Transverse colon (tissue), 4 donors: ENCODE measurements around the gene CCR2. TPM values are rescaled to one million over a fixed set of nuclear protein-coding genes. Genes with fewer than 3 reads are reported as not detected.
"Not testable (repeated sequence)": the region's sequence is repeated elsewhere in the genome, so short reads cannot be mapped to it uniquely, and the experiment has no call there.

Experiments used
- DNase-seq: peaks from one replicate; pipeline ENCODE4 v3.0.0-alpha.2; 2019
- H3K27ac ChIP-seq, 4 donors: fragments of 200-600 bp; sonication (generic); 2 replicates each; pipeline ENCODE4 v1.5.1; 2016 to 2018; ENCODE audit warnings: inconsistent platforms in 4 of 4
- H3K27me3 ChIP-seq: fragments of 200-600 bp; sonication (generic); 2 replicates; pipeline ENCODE4 v1.5.1; 2017; ENCODE audit warnings: inconsistent platforms
- H3K36me3 ChIP-seq, 4 donors: fragments of 200-600 bp; sonication (generic); 2 replicates each; pipeline ENCODE4 v1.5.1; 2017 to 2019; ENCODE audit warnings: inconsistent platforms in 4 of 4
- H3K4me1 ChIP-seq, 4 donors: fragments of 200-600 bp; sonication (generic); 2 replicates each; pipeline ENCODE4 v1.5.1; 2017 to 2020; ENCODE audit warnings: inconsistent platforms in 4 of 4
- H3K4me3 ChIP-seq, 4 donors: fragments of 200-600 bp; sonication (generic); 1 replicate in 1 of 4; 2 replicates in 3 of 4; pipeline versions ENCODE4 v1.5.1 to v1.6.1; 2017 to 2019; ENCODE audit warnings: inconsistent platforms in 4 of 4
- H3K9me3 ChIP-seq, 2 donors: fragments of 200-600 bp; sonication (generic); 2 replicates each; pipeline ENCODE4 v1.5.1; 2017 to 2019; ENCODE audit warnings: inconsistent platforms in 2 of 2
- EP300 ChIP-seq: sonication (generic); formaldehyde crosslinking; IDR thresholded peaks from one replicate; pipeline ENCODE4 v1.6.1; 2017; ENCODE audit warnings: antibody characterized with exemption, low read depth
- POLR2A ChIP-seq: fragments of 450-650 bp; IDR thresholded peaks from one replicate; pipeline ENCODE4 v1.6.1; 2016; ENCODE audit warnings: antibody characterized with exemption, mild to moderate bottlenecking, moderate library complexity
- POLR2AphosphoS5 ChIP-seq, 3 donors: sonication (generic); formaldehyde crosslinking; IDR thresholded peaks; one replicate each; pipeline ENCODE4 v1.6.1; 2016; ENCODE audit warnings: antibody characterized with exemption in 3 of 3
- WGBS, 2 donors: methylation state at CpG; one replicate each; pipeline ENCODE4 v1.1.5; 2018; ENCODE audit warnings: low coverage in 1 of 2; 5-methylcytosine and 5-hydroxymethylcytosine counted together
- in situ Hi-C, 4 donors: fragments of 200-750 bp; cut with MboI; loops; one replicate each; pipeline versions ENCODE4 v1.15.0 to v1.15.1; 2017; ENCODE audit warnings: low sequenced_read_pairs in 3 of 4, low pct_ligation_motif_present in 1 of 4, low pct_unique_long_range_greater_than_20kb in 1 of 4
- intact Hi-C: fragments of 100-400 bp; cut with DNase I; formaldehyde crosslinking; loops from one replicate; pipeline ENCODE4 v1.15.1; 2023; ENCODE audit warnings: low total_unique reads
- total RNA-seq, 4 donors: library from RNA; depleted of rRNA; stranded (reverse); fragments of >200 nt; gene quantifications; one replicate each; pipeline ENCODE4 v1.1.0, GENCODE V29; 2016
- TF ChIP-seq, protein P1 (sequence below), 5 experiments: fragments of 200-600 bp in 3 of 5; fragments of 450-650 bp in 2 of 5; sonication (generic) in 3 of 5; IDR thresholded peaks; 1 replicate in 2 of 5; 2 replicates in 3 of 5; pipeline ENCODE4 v1.5.1; 2016 to 2017; ENCODE audit warnings: antibody characterized with exemption in 5 of 5, inconsistent platforms in 3 of 5, mild to moderate bottlenecking in 2 of 5, moderate library complexity in 1 of 5

CCR2 gene
- total RNA-seq, 4 donors from 2014 or later: 1.8 to 4.6 TPM; not detected in 2

GRCh38 chr3:46399557-46399956, 45.6 kb downstream of the CCR2 start:
- intact Hi-C loops (no loop called here), in situ Hi-C loops (loop anchor here in 1 of 4 donors (25.0 kb wide), 1 partner anchor 462 kb away; the partner anchor contains the start of gene CXCR6)
- 40 to 61% methylated on average over 1 to 2 of the region's 2 CpGs for WGBS, 2 donors

DNA sequence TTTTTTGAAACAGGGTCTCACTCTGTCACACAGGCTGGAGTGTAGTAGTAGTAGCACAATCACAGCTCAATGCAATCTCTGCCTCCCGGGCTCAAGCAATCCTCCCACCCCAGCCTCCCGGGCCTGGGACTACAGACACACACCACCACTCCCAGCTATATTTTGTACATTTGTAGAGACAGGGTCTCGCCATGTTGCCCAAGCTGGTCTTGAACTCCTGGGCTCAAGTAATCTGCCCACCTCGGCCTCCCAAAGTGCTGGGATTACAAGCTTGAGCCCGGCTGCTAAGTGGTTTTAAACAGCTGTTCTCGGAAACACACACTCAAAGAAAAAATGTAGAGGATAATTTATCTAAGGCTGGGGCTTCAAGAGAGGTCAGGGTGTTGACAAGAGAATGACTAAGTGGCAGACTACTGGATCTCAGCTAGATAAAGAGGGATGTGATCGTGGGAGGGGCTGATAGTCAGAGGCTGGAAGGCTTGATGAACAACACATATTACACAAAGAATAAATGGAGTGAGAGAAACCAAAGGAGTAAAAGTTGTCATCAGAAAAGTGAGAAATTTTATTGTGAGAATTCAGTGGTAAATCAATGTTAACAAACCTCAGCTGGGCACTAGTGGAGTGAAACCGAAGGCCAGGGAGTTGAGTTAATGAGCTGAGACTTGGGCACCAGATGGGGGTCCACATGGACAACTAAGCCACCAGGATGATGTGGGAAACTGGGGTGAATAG, 46.3 kb downstream of the CCR2 start:
- no peak overlapping the region for H3K4me3 ChIP-seq
- H3K36me3 ChIP-seq: no peaks in the 10 kb centered on the region
- intact Hi-C loops (no loop called here), in situ Hi-C loops (loop anchor here in 1 of 4 donors (25.0 kb wide), 1 partner anchor 463 kb away; the partner anchor contains the start of gene CXCR6)
- peaks cover 0 to 9% (median 4%) of the 10 kb centered on the region in 4 donors for H3K4me1 ChIP-seq
- no peak overlapping the region for H3K27ac ChIP-seq
- TF ChIP-seq POLR2A (no peak), EP300 (no peak), POLR2AphosphoS5 (IDR thresholded peaks at IDR 0.05) (no peak)
- TF ChIP-seq, protein P1, sequence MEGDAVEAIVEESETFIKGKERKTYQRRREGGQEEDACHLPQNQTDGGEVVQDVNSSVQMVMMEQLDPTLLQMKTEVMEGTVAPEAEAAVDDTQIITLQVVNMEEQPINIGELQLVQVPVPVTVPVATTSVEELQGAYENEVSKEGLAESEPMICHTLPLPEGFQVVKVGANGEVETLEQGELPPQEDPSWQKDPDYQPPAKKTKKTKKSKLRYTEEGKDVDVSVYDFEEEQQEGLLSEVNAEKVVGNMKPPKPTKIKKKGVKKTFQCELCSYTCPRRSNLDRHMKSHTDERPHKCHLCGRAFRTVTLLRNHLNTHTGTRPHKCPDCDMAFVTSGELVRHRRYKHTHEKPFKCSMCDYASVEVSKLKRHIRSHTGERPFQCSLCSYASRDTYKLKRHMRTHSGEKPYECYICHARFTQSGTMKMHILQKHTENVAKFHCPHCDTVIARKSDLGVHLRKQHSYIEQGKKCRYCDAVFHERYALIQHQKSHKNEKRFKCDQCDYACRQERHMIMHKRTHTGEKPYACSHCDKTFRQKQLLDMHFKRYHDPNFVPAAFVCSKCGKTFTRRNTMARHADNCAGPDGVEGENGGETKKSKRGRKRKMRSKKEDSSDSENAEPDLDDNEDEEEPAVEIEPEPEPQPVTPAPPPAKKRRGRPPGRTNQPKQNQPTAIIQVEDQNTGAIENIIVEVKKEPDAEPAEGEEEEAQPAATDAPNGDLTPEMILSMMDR (IDR thresholded peaks at IDR 0.05): no peak
- no peak for DNase-seq
- no peaks in the 10 kb centered on the region for H3K9me3 ChIP-seq
- H3K27me3 ChIP-seq: no peaks in the 10 kb centered on the region
- 83 to 90% methylated on average over 2 to 8 of the region's 8 CpGs for WGBS, 2 donors

More at GRCh38 chr3:46399557-46399956, 45.6 kb downstream of the CCR2 start:
- DNase-seq: no peak
- no peaks in the 10 kb centered on the region for H3K9me3 ChIP-seq
- no peak for TF ChIP-seq POLR2AphosphoS5 (IDR thresholded peaks at IDR 0.05)
- TF ChIP-seq EP300: no peak
- no peak for TF ChIP-seq POLR2A
- TF ChIP-seq, protein P1 (IDR thresholded peaks at IDR 0.05): no peak
- H3K27me3 ChIP-seq: no peaks in the 10 kb centered on the region
- H3K4me3 ChIP-seq: no peak overlapping the region
- H3K36me3 ChIP-seq: no peaks in the 10 kb centered on the region
- H3K4me1 ChIP-seq: peaks cover 0 to 3% (median 1%) of the 10 kb centered on the region in 4 donors
- H3K27ac ChIP-seq: no peak overlapping the region

DNA sequence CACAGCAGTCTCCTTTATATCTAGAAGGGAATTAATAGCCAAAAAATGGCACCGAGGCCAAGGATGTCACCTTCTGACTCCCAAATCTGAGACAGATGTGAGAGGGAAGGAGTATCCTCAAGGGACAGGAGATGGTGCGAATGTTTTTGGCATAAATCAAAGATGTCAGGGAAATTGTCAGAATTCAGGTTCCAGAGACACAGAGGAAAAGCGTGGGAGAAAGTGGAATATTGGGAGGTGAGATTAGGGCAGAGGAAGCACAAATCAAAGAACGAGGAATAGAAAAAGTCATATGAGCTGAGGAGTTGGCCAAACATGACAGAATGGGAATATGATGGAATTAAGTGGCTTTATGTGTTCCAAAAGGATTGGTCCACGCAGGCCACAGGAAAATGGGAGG, 46.9 kb downstream of the CCR2 start:
- in situ Hi-C loops: no loop called here
- H3K4me1 ChIP-seq: peaks cover 0 to 14% (median 6%) of the 10 kb centered on the region in 4 donors
- 92 to 95% methylated on average over 5 of the region's 5 CpGs for WGBS, 2 donors
- no peak overlapping the region for H3K4me3 ChIP-seq
- no peaks in the 10 kb centered on the region for H3K36me3 ChIP-seq
- intact Hi-C loops: no loop called here
- no peaks in the 10 kb centered on the region for H3K9me3 ChIP-seq
- H3K27ac ChIP-seq: no peak overlapping the region
- no peaks in the 10 kb centered on the region for H3K27me3 ChIP-seq
- DNase-seq: no peak
- TF ChIP-seq EP300 (no peak), POLR2AphosphoS5 (IDR thresholded peaks at IDR 0.05) (no peak), POLR2A (no peak)
- TF ChIP-seq, protein P1 (IDR thresholded peaks at IDR 0.05): no peak

DNA sequence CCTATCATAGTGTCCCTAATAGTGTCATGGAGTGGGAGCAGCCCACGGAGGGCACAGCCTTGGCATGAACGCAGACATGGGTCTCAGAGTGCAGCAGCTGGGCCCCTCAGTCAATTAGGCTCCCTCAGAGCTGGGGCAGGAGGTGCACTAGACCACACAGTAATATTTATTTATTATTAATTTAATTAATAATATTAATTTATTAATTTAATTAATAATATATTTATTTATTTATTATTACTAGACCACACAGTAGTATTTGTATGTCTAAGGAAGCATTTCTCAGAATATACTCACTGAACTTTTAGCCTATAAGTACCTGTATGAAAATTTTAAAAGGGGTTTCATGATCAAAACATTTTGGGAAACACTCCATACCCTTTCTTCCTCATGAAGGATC, 47.7 kb downstream of the CCR2 start:
- in situ Hi-C loops: no loop called here
- Histone ChIP-seq H3K27ac (no peak overlapping the region), H3K9me3 (no peaks in the 10 kb centered on the region), H3K27me3 (no peaks in the 10 kb centered on the region), H3K4me3 (no peak overlapping the region), H3K4me1 (peaks cover 0 to 21% (median 13%) of the 10 kb centered on the region in 4 donors), H3K36me3 (no peaks in the 10 kb centered on the region)
- WGBS, 2 donors: 100% methylated on average over 1 to 2 of the region's 2 CpGs
- no peak for TF ChIP-seq POLR2A
- TF ChIP-seq POLR2AphosphoS5 (IDR thresholded peaks at IDR 0.05): no peak
- TF ChIP-seq, protein P1 (IDR thresholded peaks at IDR 0.05): no peak
- no peak for TF ChIP-seq EP300
- intact Hi-C loops: no loop called here
- no peak for DNase-seq

DNA sequence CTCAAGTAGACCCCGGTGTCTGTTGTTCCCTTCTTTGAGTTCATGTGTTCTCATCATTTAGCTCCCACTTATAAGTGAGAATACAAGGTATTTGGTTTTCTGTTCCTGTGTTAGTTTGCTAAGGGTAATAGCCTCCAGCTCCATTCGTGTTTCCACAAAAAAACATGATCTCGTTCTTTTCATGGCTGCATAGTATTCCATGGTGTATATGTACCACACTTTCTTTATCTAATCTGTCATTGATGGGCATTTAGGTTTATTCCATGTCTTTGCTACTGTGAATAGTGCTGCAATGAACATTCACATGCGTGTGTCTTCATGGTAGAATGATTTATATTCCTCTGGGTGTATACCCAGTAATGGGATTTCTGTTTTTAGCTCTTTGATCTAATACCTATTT, 49.0 kb downstream of the CCR2 start:
- in situ Hi-C loops: not testable (repeated sequence)
- 95% methylated on average over 4 of the region's 4 CpGs for WGBS, 2 donors

More for the DNA sequence above, 49.0 kb downstream of the CCR2 start:
- H3K9me3 ChIP-seq, H3K27ac ChIP-seq, H3K4me3 ChIP-seq, intact Hi-C loops, H3K27me3 ChIP-seq, DNase-seq, H3K36me3 ChIP-seq: not testable (repeated sequence)
- H3K4me1 ChIP-seq: peaks cover 0 to 34% (median 19%) of the 10 kb centered on the region in 4 donors
